GM12878 (cell line): ENCODE measurements around the gene NTM. TPM values are rescaled to one million over a fixed set of nuclear protein-coding genes. Genes with fewer than 3 reads are reported as not detected.

ENCODE experiments used
- ATAC-seq: fragments of 200-7000 bp; cut with Tn5 transposase; 3 replicates; pipeline ENCODE4 v1.9.1; 2020; ENCODE audit warnings: mild to moderate bottlenecking, moderate library complexity
- BruUV-seq: library from RNA; stranded (reverse); fragments of 400-500 nt; replicated peaks from 2 replicates; lab custom pipeline; 2021; lab: Mats Ljungman, UMichigan
- CTCF ChIA-PET: fragments of 300-600 bp; sonication (Branson Sonifier 250); formaldehyde crosslinking; extraction: SDS; loops from one replicate; lab custom pipeline; 2021; ENCODE audit warnings: inconsistent platforms; lab: Yijun Ruan, JAX
- POLR2A ChIA-PET: fragments of 350-600 bp; formaldehyde crosslinking; extraction: SDS; loops from one replicate; lab custom pipeline; 2021; ENCODE audit warnings: inconsistent platforms; lab: Charles Lee
- RAD21 ChIA-PET: fragments of 300-600 bp; sonication (Branson Sonifier 250); formaldehyde crosslinking; loops from one replicate; lab custom pipeline; 2023; ENCODE audit warnings: antibody characterized with exemption; ENCODE audit not compliant: unreplicated experiment; lab: Charles Lee
- SMC1A ChIA-PET: fragments of 300-600 bp; sonication (Branson Sonifier 250); formaldehyde crosslinking; loops from one replicate; lab custom pipeline; 2023; ENCODE audit not compliant: unreplicated experiment, uncharacterized antibody; lab: Charles Lee
- DNase-seq: peaks from one replicate; pipeline ENCODE4 v3.0.0-alpha.2; 2011; ENCODE audit warnings: low read depth, low spot score
- FAIRE-seq: peaks from 3 replicates; lab custom pipeline; 2011; peaks lifted over from hg19 to GRCh38; lab: Jason Lieb, UNC
- H2AFZ ChIP-seq: 2 replicates; pipeline ENCODE4 v1.6.0; 2011; ENCODE audit warnings: low read depth, low read length, control low read depth; ENCODE audit not compliant: control insufficient read depth
- H3K27ac ChIP-seq: 2 replicates; pipeline ENCODE4 v1.5.1; 2011; ENCODE audit warnings: control low read depth; ENCODE audit not compliant: control insufficient read depth, insufficient read depth
- H3K27me3 ChIP-seq, 2 experiments: replicated peaks in 1 of 2; 2 replicates each; pipeline versions ENCODE4 v1.6.0 to v1.6.1; 2011; ENCODE audit warnings: low read length in 1 of 2; ENCODE audit not compliant: control insufficient read depth in 2 of 2, insufficient read depth in 2 of 2
- H3K36me3 ChIP-seq, 2 experiments: 2 replicates each; pipeline ENCODE4 v1.5.1; 2011; ENCODE audit warnings: low read length in 1 of 2; ENCODE audit not compliant: control insufficient read depth in 2 of 2, insufficient read depth in 2 of 2
- H3K4me1 ChIP-seq: 2 replicates; pipeline ENCODE4 v1.6.1; 2011; ENCODE audit warnings: mild to moderate bottlenecking, low read length, moderate library complexity, mixed read lengths; ENCODE audit not compliant: control insufficient read depth, insufficient read depth
- H3K4me2 ChIP-seq: 2 replicates; pipeline ENCODE4 v1.6.0; 2011; ENCODE audit warnings: control low read depth; ENCODE audit not compliant: control insufficient read depth, insufficient read depth
- H3K4me3 ChIP-seq: fragments of 200-600 bp; sonication (generic); 2 replicates; pipeline ENCODE4 v1.5.1; 2016
- H3K79me2 ChIP-seq: 2 replicates; pipeline ENCODE4 v1.6.0; 2011; ENCODE audit warnings: low read length; ENCODE audit not compliant: control insufficient read depth, insufficient read depth
- H3K9ac ChIP-seq: 2 replicates; pipeline ENCODE4 v1.8.0; 2011; ENCODE audit warnings: low read length, control low read depth, mixed read lengths; ENCODE audit not compliant: control insufficient read depth, insufficient read depth
- H3K9me3 ChIP-seq: replicated peaks from 3 replicates; pipeline ENCODE4 v1.5.1; 2011; ENCODE audit warnings: mild to moderate bottlenecking, low read length; ENCODE audit not compliant: control insufficient read depth, insufficient read depth
- H4K20me1 ChIP-seq: 2 replicates; pipeline ENCODE4 v1.6.0; 2011; ENCODE audit not compliant: control insufficient read depth, insufficient read depth
- ATF7 ChIP-seq: fragments of 450-650 bp; IDR thresholded peaks from 2 replicates; pipeline ENCODE4 v1.6.1; 2016; ENCODE audit warnings: low read depth, mild to moderate bottlenecking
- ESRRA ChIP-seq: IDR thresholded peaks from 2 replicates; pipeline ENCODE4 v1.6.1; 2012; ENCODE audit warnings: mild to moderate bottlenecking, low read length, improper control_type of control experiment
- EZH2 ChIP-seq: IDR thresholded peaks from 2 replicates; pipeline ENCODE4 v1.6.1; 2012; ENCODE audit warnings: low read depth, mild to moderate bottlenecking, control low read depth, inconsistent platforms, low read length, borderline replicate concordance; ENCODE audit not compliant: control insufficient read depth
- HCFC1 ChIP-seq: fragments of 150-350 bp; IDR thresholded peaks from 2 replicates; pipeline ENCODE4 v1.6.1; 2014; ENCODE audit warnings: low read length
- HDAC2 ChIP-seq: fragments of 200-600 bp; sonication (generic); IDR thresholded peaks from 2 replicates; pipeline ENCODE4 v1.6.1; 2017
- IKZF2 ChIP-seq, 2 experiments: fragments of 450-650 bp; IDR thresholded peaks; 2 replicates each; pipeline ENCODE4 v1.6.1; 2017; ENCODE audit warnings: mild to moderate bottlenecking in 2 of 2, moderate library complexity in 2 of 2
- IRF4 ChIP-seq: IDR thresholded peaks from 2 replicates; pipeline ENCODE4 v1.6.1; 2011; ENCODE audit warnings: low read depth, low read length
- KLF5 ChIP-seq: fragments of 450-650 bp; IDR thresholded peaks from 2 replicates; pipeline ENCODE4 v1.6.1; 2014; ENCODE audit warnings: mild to moderate bottlenecking; ENCODE audit not compliant: partially characterized antibody
- MXI1 ChIP-seq: fragments of 150-350 bp; IDR thresholded peaks from 2 replicates; pipeline ENCODE4 v1.6.1; 2011; ENCODE audit warnings: low read depth, mild to moderate bottlenecking, inconsistent platforms, low read length, improper control_type of control experiment
- PKNOX1 ChIP-seq: fragments of 450-650 bp; IDR thresholded peaks from 2 replicates; pipeline ENCODE4 v1.6.1; 2016; ENCODE audit warnings: mild to moderate bottlenecking
- POLR2A ChIP-seq: IDR thresholded peaks from 2 replicates; pipeline ENCODE4 v1.6.1; 2011; ENCODE audit warnings: low read depth, mild to moderate bottlenecking, low read length
- POU2F2 ChIP-seq: IDR thresholded peaks from 3 replicates; pipeline ENCODE4 v1.6.1; 2011; ENCODE audit warnings: low read depth, mild to moderate bottlenecking, low read length, borderline replicate concordance
- RB1 ChIP-seq: fragments of 450-650 bp; formaldehyde crosslinking; IDR thresholded peaks from 2 replicates; pipeline ENCODE4 v1.6.1; 2017; ENCODE audit warnings: mild to moderate bottlenecking, borderline replicate concordance
- RCOR1 ChIP-seq: conservative IDR thresholded peaks from 2 replicates; pipeline ENCODE4 v1.6.1; 2012; ENCODE audit warnings: low read depth, low read length, improper control_type of control experiment
- SREBF1 ChIP-seq: IDR thresholded peaks from 2 replicates; pipeline ENCODE4 v1.6.1; 2012; ENCODE audit warnings: mild to moderate bottlenecking, low read length
- SRF ChIP-seq, 2 experiments: IDR thresholded peaks; 2 replicates each; pipeline ENCODE4 v1.6.1; 2011; ENCODE audit warnings: low read depth in 2 of 2, low read length in 2 of 2, mild to moderate bottlenecking in 1 of 2, moderate library complexity in 1 of 2
- STAT3 ChIP-seq: IDR thresholded peaks from 2 replicates; pipeline ENCODE4 v1.6.1; 2011; ENCODE audit warnings: low read depth, low read length, improper control_type of control experiment
- SUZ12 ChIP-seq: fragments of 200-600 bp; sonication (generic); IDR thresholded peaks from one replicate; pipeline ENCODE4 v1.6.1; 2018; ENCODE audit warnings: antibody characterized with exemption, mild to moderate bottlenecking; ENCODE audit not compliant: unreplicated experiment
- ZBTB33 ChIP-seq: fragments of 450-650 bp; IDR thresholded peaks from 2 replicates; pipeline ENCODE4 v1.6.1; 2017; ENCODE audit warnings: mild to moderate bottlenecking
- WGBS: methylation state at CpG from one replicate; pipeline ENCODE4 v1.1.6; 2016; ENCODE audit warnings: low lambda C conversion rate; ENCODE audit not compliant: insufficient replicate concordance, insufficient coverage; ENCODE audit errors: missing lambda C conversion rate; 5-methylcytosine and 5-hydroxymethylcytosine counted together
- in situ Hi-C: fragments of 300-500 bp; cut with MboI; formaldehyde crosslinking; loops from 9 replicates; pipeline ENCODE4 v1.14.3; 2018; ENCODE audit warnings: mixed read lengths
- intact Hi-C: fragments of 100-400 bp; cut with micrococcal nuclease; formaldehyde crosslinking; loops from one replicate; pipeline ENCODE4 v1.14.2; 2022; ENCODE audit not compliant: unreplicated experiment
- polyA plus RNA-seq, 11 experiments: library from polyadenylated mRNA; depleted of rRNA in 4 of 11; unstranded in 6 of 11; stranded (reverse) in 5 of 11; fragments of >200 nt; fragmentation: Nextera tagmentation in 4 of 11; fragmentation: Illumina TruSeq in 1 of 11; extraction: Ambion mirVana in 4 of 11; extraction: Trizol in 1 of 11; gene quantifications; 1 replicate in 1 of 11; 2 replicates in 10 of 11; pipeline versions ENCODE4 v1.2.1 to v1.2.3, GENCODE V29; 2011 to 2016; ENCODE audit warnings: inconsistent platforms in 2 of 11, missing spikeins in 2 of 11, low read depth in 1 of 11
- total RNA-seq, 4 experiments: library from RNA; depleted of rRNA in 3 of 4; stranded (reverse); fragments of >200 nt in 3 of 4; fragmentation: Illumina TruSeq in 1 of 4; extraction: Trizol in 1 of 4; gene quantifications; 2 replicates each; pipeline versions ENCODE4 v1.2.1 to v1.2.3, GENCODE V29; 2013 to 2021

NTM gene
- total and polyA plus RNA-seq, 10 of the 15 experiments (the other 5 are each of a cell fraction or from before 2014, with no cell fraction given), result not detected

- ChIA-PET POLR2A (no interaction called here), SMC1A (interaction anchor here (0.6 kb wide), 1 partner anchor 71 kb away, joined by 3 read pairs; no protein-coding TSS in a partner anchor), CTCF (no interaction called here), RAD21 (no interaction called here)
- TF ChIP-seq MXI1 (no peak), KLF5 (no peak), SUZ12 (no peak), ZBTB33 (no peak), RCOR1 (no peak), RB1 (no peak), HDAC2 (no peak), ESRRA (no peak), SRF (IDR thresholded peaks at IDR 0.05; ENCODE audit: low read depth in 2 of 2, low read length in 2 of 2) (no peak), POU2F2 (no peak), EZH2 (no peak), SREBF1 (no peak), ATF7 (no peak), STAT3 (no peak), IKZF2 (IDR thresholded peaks at IDR 0.05) (no peak), HCFC1 (no peak), IRF4 (no peak), PKNOX1 (no peak), POLR2A (no peak)
- no peak overlapping the region for H3K4me2 ChIP-seq
- no peaks in the 10 kb centered on the region for H3K79me2 ChIP-seq
- FAIRE-seq (no peak), DNase-seq (no peak), ATAC-seq (no peak)
- no peaks in the 10 kb centered on the region for H4K20me1 ChIP-seq
- H3K36me3 ChIP-seq, result no peaks in the 10 kb centered on the region
- no peak overlapping the region for H3K27ac ChIP-seq
- H3K4me3 ChIP-seq, result no peak overlapping the region
- H2AFZ ChIP-seq, result no peak overlapping the region
- no peaks in the 10 kb centered on the region for H3K4me1 ChIP-seq
- WGBS, result 58% methylated on average over 5 of the region's 5 CpGs
- intact Hi-C loops, result no loop called here
- no peak overlapping the region for H3K9ac ChIP-seq
- in situ Hi-C loops, result no loop called here
- H3K9me3 ChIP-seq, result no peaks in the 10 kb centered on the region
- BruUV-seq, result no TSS peak
- peaks cover 0 to 3% of the 10 kb centered on the region in 2 experiments; a peak in 1 of 4 replicates for H3K27me3 ChIP-seq
Measured at GRCh38 chr11:131764126-131764525, 393.7 kb downstream of the NTM start.
